Esophagus squamous epithelium (tissue), 4 donors: ENCODE measurements around the gene RPUSD4.

Experiments used
- CTCF ChIP-seq, 6 experiments: fragments of 450-650 bp in 4 of 6; fragments of 200-600 bp in 2 of 6; sonication (generic) in 2 of 6; IDR thresholded peaks; one replicate each; pipeline ENCODE4 v1.5.1; 2016 to 2019; ENCODE audit warnings: antibody characterized with exemption in 6 of 6, mild to moderate bottlenecking in 4 of 6, moderate library complexity in 4 of 6
- POLR2A ChIP-seq, 4 donors: fragments of 450-650 bp; IDR thresholded peaks; one replicate each; pipeline ENCODE4 v1.6.1; 2017; ENCODE audit warnings: antibody characterized with exemption in 4 of 4, mild to moderate bottlenecking in 4 of 4, moderate library complexity in 3 of 4

- no peak for TF ChIP-seq POLR2A (IDR thresholded peaks at IDR 0.05)
- no peak for TF ChIP-seq CTCF (IDR thresholded peaks at IDR 0.05)
Measured at GRCh38 chr11:126232683-126233082, 21.2 kb upstream of the RPUSD4 start.
